ENCODE results near the gene PITX3. TPM values are rescaled to one million over a fixed set of nuclear protein-coding genes. Genes with fewer than 3 reads are reported as not detected.

Gene PITX3
- polyA plus RNA-seq, 3 donors: not detected

DNA sequence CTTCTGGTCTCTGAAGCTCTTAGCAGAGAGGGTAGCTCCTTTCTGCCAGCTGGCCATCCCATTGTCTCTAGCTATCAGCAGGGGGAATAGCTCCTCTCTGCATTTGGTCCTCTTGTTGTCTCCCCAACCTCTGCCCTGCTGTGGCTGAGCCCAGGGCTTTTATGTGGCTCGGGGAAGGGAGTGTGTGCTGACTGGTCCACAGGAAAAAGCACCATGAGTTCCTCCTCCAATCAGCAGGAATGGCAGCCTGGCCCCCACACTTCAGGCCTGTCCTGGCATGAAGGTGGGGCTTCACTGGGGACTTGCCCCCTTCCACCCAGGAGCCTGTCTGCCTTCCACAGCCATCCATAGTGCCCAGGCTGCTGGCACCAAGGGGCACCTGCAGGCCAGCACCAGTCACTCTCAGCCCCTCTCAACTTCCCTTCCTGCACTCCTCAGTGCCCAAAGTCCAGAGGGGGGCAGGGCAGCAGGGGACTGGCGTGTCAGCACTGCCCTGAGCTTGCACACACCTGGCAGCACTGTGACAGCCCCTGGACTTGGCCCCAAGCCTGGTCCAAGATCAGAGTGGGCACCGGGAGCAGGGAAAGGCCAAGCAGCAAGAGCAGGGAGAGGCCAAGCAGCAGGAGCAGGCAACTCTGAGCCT is 52.9 kb downstream of the PITX3 start:
- no peak overlapping the region for H2AFZ ChIP-seq (ENCODE audit: insufficient read depth, low read depth, low read length, poor library complexity, severe bottlenecking)
- H3K4me3 Mint-ChIP-seq: no peak overlapping the region
- no peak overlapping the region for H3K9ac ChIP-seq (ENCODE audit: insufficient read depth, low read length, poor library complexity, severe bottlenecking)
- no peaks in the 10 kb centered on the region for H4K20me1 ChIP-seq (ENCODE audit: insufficient read depth, low read length)
- H3K9me3 ChIP-seq (replicated peaks in 1 of 2; ENCODE audit: control insufficient read depth in 1 of 2, insufficient read depth in 1 of 2, low read length in 2 of 2): peaks cover 12 to 28% of the 10 kb centered on the region in 2 donors
- no peaks in the 10 kb centered on the region for H3K36me3 Mint-ChIP-seq
- H3K4me1 Mint-ChIP-seq: peaks cover 16% of the 10 kb centered on the region
- 79% methylated on average over 2 of the region's 3 CpGs for WGBS (ENCODE audit: insufficient coverage)
- no peaks in the 10 kb centered on the region for H3K27me3 ChIP-seq (ENCODE audit: control insufficient read depth in 2 of 2, insufficient read depth in 2 of 2, low read length in 2 of 2)
- H3K79me2 ChIP-seq (ENCODE audit: insufficient read depth, low read length): no peaks in the 10 kb centered on the region
- H3K36me3 ChIP-seq (replicated peaks in 1 of 2; ENCODE audit: control insufficient read depth in 1 of 2, insufficient read depth in 2 of 2, low read length in 2 of 2): no peaks in the 10 kb centered on the region
- TF ChIP-seq, protein P1, sequence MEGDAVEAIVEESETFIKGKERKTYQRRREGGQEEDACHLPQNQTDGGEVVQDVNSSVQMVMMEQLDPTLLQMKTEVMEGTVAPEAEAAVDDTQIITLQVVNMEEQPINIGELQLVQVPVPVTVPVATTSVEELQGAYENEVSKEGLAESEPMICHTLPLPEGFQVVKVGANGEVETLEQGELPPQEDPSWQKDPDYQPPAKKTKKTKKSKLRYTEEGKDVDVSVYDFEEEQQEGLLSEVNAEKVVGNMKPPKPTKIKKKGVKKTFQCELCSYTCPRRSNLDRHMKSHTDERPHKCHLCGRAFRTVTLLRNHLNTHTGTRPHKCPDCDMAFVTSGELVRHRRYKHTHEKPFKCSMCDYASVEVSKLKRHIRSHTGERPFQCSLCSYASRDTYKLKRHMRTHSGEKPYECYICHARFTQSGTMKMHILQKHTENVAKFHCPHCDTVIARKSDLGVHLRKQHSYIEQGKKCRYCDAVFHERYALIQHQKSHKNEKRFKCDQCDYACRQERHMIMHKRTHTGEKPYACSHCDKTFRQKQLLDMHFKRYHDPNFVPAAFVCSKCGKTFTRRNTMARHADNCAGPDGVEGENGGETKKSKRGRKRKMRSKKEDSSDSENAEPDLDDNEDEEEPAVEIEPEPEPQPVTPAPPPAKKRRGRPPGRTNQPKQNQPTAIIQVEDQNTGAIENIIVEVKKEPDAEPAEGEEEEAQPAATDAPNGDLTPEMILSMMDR (IDR thresholded peaks at IDR 0.05): no peak
- H3K4me2 ChIP-seq (replicated peaks; ENCODE audit: extremely low read depth, low read length, poor library complexity, severe bottlenecking): no peak overlapping the region
- H3K9me3 Mint-ChIP-seq: peaks cover 19 to 31% (median 27%) of the 10 kb centered on the region in 7 donors
- H3K4me1 ChIP-seq (ENCODE audit: control insufficient read depth in 1 of 2, insufficient read depth in 2 of 2, low read length in 2 of 2): peaks cover 2 to 11% of the 10 kb centered on the region in 2 donors
- intact Hi-C loops (cut with micrococcal nuclease): no loop called here
- no peak overlapping the region for H3K4me3 ChIP-seq (replicated peaks in 1 of 3; ENCODE audit: low read depth in 2 of 3, low read length in 3 of 3)
- H3K27me3 Mint-ChIP-seq (ENCODE audit: low read depth in 3 of 3): peaks cover 0 to 3% (median 3%) of the 10 kb centered on the region in 3 donors
- DNase-seq: no peak
- H3K27ac ChIP-seq (ENCODE audit: low read depth in 1 of 2, low read length in 2 of 2): no peak overlapping the region
- H3K27ac Mint-ChIP-seq: peak overlapping the region in 2 of 7 donors; percentile 3 to 82

DNA sequence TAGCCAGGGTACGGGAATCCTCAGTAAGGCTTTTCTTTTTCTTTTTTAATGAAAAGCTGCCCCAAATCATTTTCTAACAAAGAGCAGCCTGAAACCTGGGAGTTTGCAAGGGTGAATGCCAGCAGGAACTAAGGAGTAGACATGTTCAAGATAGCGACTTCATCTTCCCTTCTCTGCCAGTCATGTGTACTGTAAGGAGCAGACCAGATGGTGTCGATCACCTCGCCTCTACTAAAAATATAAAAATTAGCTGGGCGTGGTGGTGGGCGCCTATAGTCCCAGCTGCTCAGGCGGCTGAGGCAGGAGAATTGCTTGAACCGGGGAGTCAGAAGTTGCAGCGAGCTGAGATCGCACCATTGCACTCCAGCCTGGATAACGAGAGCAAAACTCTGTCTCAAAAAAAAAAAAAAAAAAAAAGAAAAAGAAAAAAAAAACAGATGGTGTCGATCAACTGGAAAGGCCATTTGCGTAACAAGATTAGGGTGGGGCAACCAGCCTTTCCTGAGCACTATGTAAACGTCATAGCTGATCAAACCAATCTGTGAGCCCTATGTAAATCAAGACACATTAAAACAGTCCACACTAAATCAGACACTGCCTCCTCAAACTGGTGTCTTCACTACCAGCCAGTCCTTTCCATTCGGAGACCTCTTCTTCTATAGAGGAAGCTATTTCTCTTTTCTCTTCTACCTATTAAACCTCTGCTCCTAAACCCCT is 55.3 kb downstream of the PITX3 start:
- H3K9ac ChIP-seq (ENCODE audit: insufficient read depth, low read length, poor library complexity, severe bottlenecking): no peak overlapping the region
- intact Hi-C loops (cut with micrococcal nuclease): no loop called here
- WGBS (ENCODE audit: insufficient coverage): 92% methylated on average over 8 of the region's 15 CpGs

More for the DNA sequence above, 55.3 kb downstream of the PITX3 start:
- no peak overlapping the region for H3K4me2 ChIP-seq (replicated peaks; ENCODE audit: extremely low read depth, low read length, poor library complexity, severe bottlenecking)
- H3K27ac ChIP-seq (ENCODE audit: low read depth in 1 of 2, low read length in 2 of 2): no peak overlapping the region
- H2AFZ ChIP-seq (ENCODE audit: insufficient read depth, low read depth, low read length, poor library complexity, severe bottlenecking): no peak overlapping the region
- no peak for DNase-seq
- peaks cover 4 to 21% (median 10%) of the 10 kb centered on the region in 7 donors for H3K9me3 Mint-ChIP-seq
- no peak overlapping the region for H3K4me3 Mint-ChIP-seq
- H3K36me3 Mint-ChIP-seq: no peaks in the 10 kb centered on the region
- peaks cover 2 to 11% of the 10 kb centered on the region in 2 donors for H3K4me1 ChIP-seq (ENCODE audit: control insufficient read depth in 1 of 2, insufficient read depth in 2 of 2, low read length in 2 of 2)
- H3K79me2 ChIP-seq (ENCODE audit: insufficient read depth, low read length): no peaks in the 10 kb centered on the region
- no peak overlapping the region for H3K27ac Mint-ChIP-seq
- H3K27me3 Mint-ChIP-seq (ENCODE audit: low read depth in 3 of 3): peaks cover 2 to 5% (median 3%) of the 10 kb centered on the region in 3 donors
- no peaks in the 10 kb centered on the region for H3K36me3 ChIP-seq (replicated peaks in 1 of 2; ENCODE audit: control insufficient read depth in 1 of 2, insufficient read depth in 2 of 2, low read length in 2 of 2)
- TF ChIP-seq, protein P1 (IDR thresholded peaks at IDR 0.05): no peak
- H3K27me3 ChIP-seq (ENCODE audit: control insufficient read depth in 2 of 2, insufficient read depth in 2 of 2, low read length in 2 of 2): no peaks in the 10 kb centered on the region
- H3K9me3 ChIP-seq (replicated peaks in 1 of 2; ENCODE audit: control insufficient read depth in 1 of 2, insufficient read depth in 1 of 2, low read length in 2 of 2): peaks cover 0 to 11% of the 10 kb centered on the region in 2 donors
- H3K4me1 Mint-ChIP-seq: peaks cover 13% of the 10 kb centered on the region
- no peak overlapping the region for H3K4me3 ChIP-seq (replicated peaks in 1 of 3; ENCODE audit: low read depth in 2 of 3, low read length in 3 of 3)
- no peaks in the 10 kb centered on the region for H4K20me1 ChIP-seq (ENCODE audit: insufficient read depth, low read length)

Data from CD14-positive monocyte (primary cell).